Stomach (tissue), 9 donors: ENCODE measurements around the gene SPRR1A. TPM values are rescaled to one million over a fixed set of nuclear protein-coding genes. Genes with fewer than 3 reads are reported as not detected.
A peak's percentile ranks its signal among the peaks of the same experiment; 100 is the strongest.

Experiments
- DNase-seq, 2 donors: peaks; one replicate each; pipeline versions ENCODE4 v3.0.0 to v3.0.0-alpha.2; 2013 to 2019
- H3K27ac ChIP-seq, 5 donors: fragments of 200-600 bp in 4 of 5; sonication (generic) in 4 of 5; one replicate each; pipeline ENCODE4 v1.5.1; 2013 to 2019; ENCODE audit warnings: mild to moderate bottlenecking in 1 of 5, moderate library complexity in 1 of 5
- H3K27me3 ChIP-seq, 3 donors: fragments of 200-600 bp; sonication (generic); one replicate each; pipeline ENCODE4 v1.5.1; 2017 to 2019; ENCODE audit warnings: mixed run types in 1 of 3
- H3K36me3 ChIP-seq, 4 donors: fragments of 200-600 bp; sonication (generic); 1 replicate in 3 of 4; 2 replicates in 1 of 4; pipeline ENCODE4 v1.5.1; 2016 to 2019
- H3K4me1 ChIP-seq, 4 donors: fragments of 200-600 bp; sonication (generic); one replicate each; pipeline ENCODE4 v1.5.1; 2016 to 2019
- H3K4me3 ChIP-seq, 4 donors: fragments of 200-600 bp; sonication (generic) in 3 of 4; one replicate each; pipeline ENCODE4 v1.5.1; 2016 to 2019; ENCODE audit warnings: mild to moderate bottlenecking in 1 of 4
- H3K9me3 ChIP-seq, 4 donors: fragments of 200-600 bp; sonication (generic); one replicate each; pipeline ENCODE4 v1.5.1; 2016 to 2019
- CTCF ChIP-seq, 7 experiments: fragments of 450-650 bp in 4 of 7; fragments of 200-600 bp in 3 of 7; sonication (generic) in 3 of 7; IDR thresholded peaks; one replicate each; pipeline ENCODE4 v1.5.1; 2016 to 2019; ENCODE audit warnings: antibody characterized with exemption in 7 of 7, control low read depth in 2 of 7, mild to moderate bottlenecking in 1 of 7
- EP300 ChIP-seq: sonication (generic); formaldehyde crosslinking; IDR thresholded peaks from one replicate; pipeline ENCODE4 v1.6.1; 2017; ENCODE audit warnings: antibody characterized with exemption
- POLR2A ChIP-seq, 4 donors: fragments of 450-650 bp; IDR thresholded peaks; one replicate each; pipeline ENCODE4 v1.6.1; 2016; ENCODE audit warnings: antibody characterized with exemption in 4 of 4, control low read depth in 2 of 4, mild to moderate bottlenecking in 1 of 4, moderate library complexity in 1 of 4
- POLR2AphosphoS5 ChIP-seq, 3 donors: sonication (generic); formaldehyde crosslinking; IDR thresholded peaks; one replicate each; pipeline ENCODE4 v1.6.1; 2016; ENCODE audit warnings: antibody characterized with exemption in 3 of 3
- WGBS, 5 donors: extraction: QIAGEN DNeasy Blood & Tissue Kit in 3 of 5; methylation state at CpG; one replicate each; pipeline versions ENCODE4 v1.1.5 to v1.1.7; 2013 to 2018; 5-methylcytosine and 5-hydroxymethylcytosine counted together
- intact Hi-C: fragments of 100-400 bp; cut with DNase I; formaldehyde crosslinking; loops from one replicate; pipeline ENCODE4 v1.15.1; 2023; ENCODE audit warnings: low total_unique reads
- polyA plus RNA-seq, 3 donors: library from polyadenylated mRNA; stranded (reverse); fragments of 200-250 nt; gene quantifications; one replicate each; pipeline ENCODE4 v1.2.3, GENCODE V29; 2013
- total RNA-seq, 5 donors: library from RNA; depleted of rRNA; stranded (reverse); fragments of >200 nt; gene quantifications; one replicate each; pipeline versions ENCODE4 v1.1.0 to v1.2.3, GENCODE V29; 2014 to 2016
- donor health status: healthy with polysubstance abuse.
- donor health status: Bipolar disorder and iron deficiency.
- donor health status: healthy.

SPRR1A gene
- total and polyA plus RNA-seq, 8 donors, result 123 TPM; not detected in 7

- no peaks in the 10 kb centered on the region for H3K4me1 ChIP-seq
- no peak overlapping the region for H3K4me3 ChIP-seq
- intact Hi-C loops, result no loop called here
- 23 to 53% (median 28%) methylated on average over 7 of the region's 7 CpGs for WGBS, 5 donors
- DNase-seq, result peak; percentile 50 to 82
- H3K27ac ChIP-seq, result peak overlapping the region in 1 of 5 donors; percentile 60
- H3K27me3 ChIP-seq, result peaks cover 0 to 3% (median 0%) of the 10 kb centered on the region in 3 donors
- H3K9me3 ChIP-seq, result no peaks in the 10 kb centered on the region
- no peaks in the 10 kb centered on the region for H3K36me3 ChIP-seq
- peak in 1 of 3 donors; percentile 3 for TF ChIP-seq POLR2AphosphoS5 (IDR thresholded peaks at IDR 0.05)
- no peak for TF ChIP-seq POLR2A (IDR thresholded peaks at IDR 0.05)
Measured at GRCh38 chr1:152967201-152967600, 16.7 kb upstream of the SPRR1A start.

DNA sequence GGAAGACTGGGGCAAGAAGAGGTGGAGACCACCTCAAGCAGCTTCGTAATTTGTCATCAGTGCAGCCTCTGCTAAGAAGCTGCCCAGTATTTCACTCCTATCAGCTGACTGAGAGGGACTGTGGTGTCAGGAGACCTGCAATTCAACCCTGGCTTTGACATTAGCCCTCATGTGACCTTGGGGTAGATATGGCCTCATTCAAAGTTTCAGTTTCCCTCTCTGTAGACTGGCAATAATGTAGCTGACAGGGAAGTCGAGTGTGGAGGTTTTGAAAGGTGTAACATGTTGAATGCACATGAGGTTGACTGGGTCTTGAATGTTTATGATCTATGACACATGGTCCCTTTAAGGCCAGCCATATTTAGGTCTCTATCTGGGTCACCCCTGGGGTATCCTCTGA lies 15.6 kb upstream of the SPRR1A start:
- intact Hi-C loops, result no loop called here
- Histone ChIP-seq H3K27me3 (peaks cover 0 to 3% (median 0%) of the 10 kb centered on the region in 3 donors), H3K9me3 (no peaks in the 10 kb centered on the region), H3K4me1 (no peaks in the 10 kb centered on the region), H3K36me3 (no peaks in the 10 kb centered on the region), H3K27ac (no peak overlapping the region), H3K4me3 (no peak overlapping the region)
- TF ChIP-seq CTCF (IDR thresholded peaks at IDR 0.05) (no peak), EP300 (no peak), POLR2AphosphoS5 (IDR thresholded peaks at IDR 0.05) (no peak), POLR2A (IDR thresholded peaks at IDR 0.05) (no peak)
- 49 to 63% (median 55%) methylated on average over 2 of the region's 2 CpGs for WGBS, 5 donors
- DNase-seq, result peak in 1 of 2 donors; percentile 46

DNA sequence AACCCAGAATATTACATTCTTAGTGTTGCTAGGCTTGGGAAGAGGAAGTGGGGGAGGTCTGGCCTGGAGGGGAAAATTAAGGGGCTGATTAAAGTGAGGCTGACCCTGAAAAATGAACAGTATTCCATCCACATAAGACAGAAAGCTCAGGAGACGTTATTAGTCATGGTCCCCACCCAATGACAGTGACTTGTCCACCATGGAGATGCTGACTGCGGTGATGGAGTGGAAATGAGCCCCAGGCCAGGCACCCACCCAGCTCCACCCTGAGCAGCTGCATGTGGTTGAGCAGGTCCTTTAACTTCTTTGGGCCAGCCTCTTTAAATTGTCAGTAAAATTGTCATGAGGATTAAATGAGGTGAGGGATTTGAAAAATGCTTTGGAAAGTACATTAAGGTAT lies 14.8 kb upstream of the SPRR1A start:
- Histone ChIP-seq H3K36me3 (no peaks in the 10 kb centered on the region), H3K27me3 (peaks cover 0 to 3% (median 0%) of the 10 kb centered on the region in 3 donors), H3K27ac (no peak overlapping the region), H3K4me3 (no peak overlapping the region), H3K9me3 (no peaks in the 10 kb centered on the region), H3K4me1 (no peaks in the 10 kb centered on the region)
- intact Hi-C loops, result no loop called here
- no peak for TF ChIP-seq CTCF (IDR thresholded peaks at IDR 0.05)
- no peak for TF ChIP-seq POLR2AphosphoS5 (IDR thresholded peaks at IDR 0.05)
- TF ChIP-seq EP300, result no peak
- TF ChIP-seq POLR2A (IDR thresholded peaks at IDR 0.05), result no peak
- WGBS, 5 donors, result 62 to 88% (median 80%) methylated on average over 2 of the region's 2 CpGs
- DNase-seq, result no peak

DNA sequence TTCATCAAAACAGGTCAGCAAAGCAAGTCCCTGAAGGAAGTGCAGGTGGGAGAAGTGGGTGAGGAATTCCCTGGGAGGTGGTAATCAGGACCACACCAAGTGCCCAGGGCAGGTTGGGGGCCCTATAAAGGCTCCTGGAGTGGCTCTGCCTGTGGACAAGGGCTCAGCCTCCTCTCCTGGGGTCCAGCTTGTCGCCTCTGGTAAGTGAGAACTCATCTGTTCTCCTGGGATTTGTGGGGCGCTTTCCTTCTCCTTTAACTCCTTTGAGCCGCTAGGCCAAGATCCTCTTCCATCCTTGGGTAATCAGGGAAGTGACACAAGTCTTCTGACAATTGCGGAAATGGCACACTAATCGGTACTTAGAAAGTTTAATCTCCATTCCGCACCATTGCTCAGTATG lies 13.4 kb upstream of the SPRR1A start, which contains the start of gene SPRR4:
TSS of gene SPRR4 (plus strand) at position 154 of the 400 bp plus-strand sequence. CDS start 1,243 bp downstream, outside the sequence.
- no peaks in the 10 kb centered on the region for H3K9me3 ChIP-seq
- 88 to 93% (median 90%) methylated on average over 6 of the region's 6 CpGs for WGBS, 5 donors
- H3K36me3 ChIP-seq, result no peaks in the 10 kb centered on the region
- DNase-seq, result no peak
- no peak within 1 kb of the TSS for H3K4me3 ChIP-seq
- peaks cover 0 to 3% (median 0%) of the 10 kb centered on the region in 3 donors for H3K27me3 ChIP-seq
- intact Hi-C loops, result no loop called here
- no peak within 1 kb of the TSS for H3K27ac ChIP-seq
- H3K4me1 ChIP-seq, result no peaks in the 10 kb centered on the region
- TF ChIP-seq POLR2A (IDR thresholded peaks at IDR 0.05), result no peak
- no peak for TF ChIP-seq POLR2AphosphoS5 (IDR thresholded peaks at IDR 0.05)
- no peak for TF ChIP-seq CTCF (IDR thresholded peaks at IDR 0.05)
- TF ChIP-seq EP300, result no peak

DNA sequence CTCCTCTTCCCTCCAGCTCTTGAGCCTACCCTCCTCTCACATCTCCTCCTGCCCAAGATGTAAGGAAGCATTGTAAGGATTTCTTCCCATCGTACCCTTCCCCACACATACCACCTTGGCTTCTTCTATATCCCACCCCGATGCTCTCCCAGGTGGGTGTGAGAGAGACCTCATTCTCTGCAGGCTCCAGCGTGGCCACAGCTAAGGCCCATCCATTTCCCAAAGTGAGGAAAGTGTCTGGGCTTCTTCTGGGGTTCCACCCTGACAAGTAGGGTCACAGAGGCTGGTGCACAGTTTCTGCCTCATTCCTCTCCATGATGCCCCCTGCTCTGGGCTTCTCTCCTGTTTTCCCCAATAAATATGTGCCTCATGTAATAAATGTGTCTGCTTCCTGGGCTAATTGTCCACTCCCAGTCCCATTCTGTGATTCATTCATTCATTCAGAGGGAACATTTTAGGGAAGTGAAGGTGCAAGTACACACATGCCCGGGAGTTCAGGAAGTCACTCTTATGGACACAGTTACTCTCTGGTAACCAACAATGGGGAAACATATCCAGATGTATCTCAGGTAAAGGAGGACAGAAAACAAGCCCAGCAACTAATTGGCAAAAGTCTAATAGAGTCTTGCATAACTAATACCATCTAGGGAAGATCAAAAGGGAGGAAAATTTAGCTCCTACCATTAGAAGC lies 11.5 kb upstream of the SPRR1A start:
- no peak overlapping the region for H3K4me3 ChIP-seq
- H3K36me3 ChIP-seq, result no peaks in the 10 kb centered on the region
- no peaks in the 10 kb centered on the region for H3K9me3 ChIP-seq
- TF ChIP-seq EP300, result no peak
- TF ChIP-seq POLR2A (IDR thresholded peaks at IDR 0.05), result no peak
- no peak for TF ChIP-seq POLR2AphosphoS5 (IDR thresholded peaks at IDR 0.05)
- no peak for TF ChIP-seq CTCF (IDR thresholded peaks at IDR 0.05)
- H3K4me1 ChIP-seq, result no peaks in the 10 kb centered on the region
- intact Hi-C loops, result no loop called here
- DNase-seq, result no peak
- peaks cover 0 to 3% (median 0%) of the 10 kb centered on the region in 3 donors for H3K27me3 ChIP-seq
- no peak overlapping the region for H3K27ac ChIP-seq
- 76 to 80% (median 79%) methylated on average over 4 of the region's 4 CpGs for WGBS, 5 donors
